GM18951 (cell line): ENCODE results near the gene ANKRD44.

Source experiments
- POLR2A ChIP-seq: IDR thresholded peaks from 4 replicates; pipeline ENCODE4 v1.6.1; 2011; ENCODE audit warnings: mild to moderate bottlenecking; ENCODE audit not compliant: insufficient read length, insufficient read depth; ENCODE audit errors: extremely low read depth
- in situ Hi-C: fragments of 300-500 bp; cut with MboI; formaldehyde crosslinking; loops from one replicate; pipeline ENCODE4 v1.12.0; 2022; ENCODE audit warnings: low sequenced_read_pairs, mixed read lengths, inconsistent platforms; ENCODE audit not compliant: unreplicated experiment

The ANKRD44 gene

GRCh38 chr2:197273485-197273884, 37.1 kb downstream of the ANKRD44 start:
- no peak for TF ChIP-seq POLR2A
- in situ Hi-C loops: no loop called here

GRCh38 chr2:197270601-197271000, 40.0 kb downstream of the ANKRD44 start:
- no peak for TF ChIP-seq POLR2A
- in situ Hi-C loops: no loop called here

GRCh38 chr2:197269815-197270214, 40.8 kb downstream of the ANKRD44 start:
- TF ChIP-seq POLR2A: no peak
- in situ Hi-C loops: no loop called here

GRCh38 chr2:197268786-197269584, 41.6 kb downstream of the ANKRD44 start:
- no peak for TF ChIP-seq POLR2A
- in situ Hi-C loops: no loop called here

- no peak for TF ChIP-seq POLR2A
- in situ Hi-C loops: no loop called here
Observed at GRCh38 chr2:197266477-197266876, 44.1 kb downstream of the ANKRD44 start.

- TF ChIP-seq POLR2A: no peak
- in situ Hi-C loops: no loop called here
Observed at GRCh38 chr2:197265924-197266323, 44.7 kb downstream of the ANKRD44 start.

GRCh38 chr2:197265036-197265435, 45.5 kb downstream of the ANKRD44 start:
- in situ Hi-C loops: no loop called here
- TF ChIP-seq POLR2A: no peak

- in situ Hi-C loops: no loop called here
- TF ChIP-seq POLR2A: no peak
Observed at GRCh38 chr2:197264332-197264731, 46.2 kb downstream of the ANKRD44 start.

GRCh38 chr2:197263077-197263476, 47.5 kb downstream of the ANKRD44 start:
- TF ChIP-seq POLR2A: no peak

GRCh38 chr2:197261808-197262226, 48.8 kb downstream of the ANKRD44 start:
- no peak for TF ChIP-seq POLR2A
- in situ Hi-C loops: no loop called here

More at GRCh38 chr2:197263077-197263476, 47.5 kb downstream of the ANKRD44 start:
- in situ Hi-C loops: no loop called here

- no peak for TF ChIP-seq POLR2A
- in situ Hi-C loops: no loop called here
Observed at GRCh38 chr2:197259470-197259999, 51.0 kb downstream of the ANKRD44 start.

GRCh38 chr2:197258580-197258979, 52.0 kb downstream of the ANKRD44 start:
- in situ Hi-C loops: no loop called here
- no peak for TF ChIP-seq POLR2A

GRCh38 chr2:197256547-197257170, 53.9 kb downstream of the ANKRD44 start:
- in situ Hi-C loops: no loop called here

GRCh38 chr2:197256021-197256420, 54.6 kb downstream of the ANKRD44 start:
- no peak for TF ChIP-seq POLR2A
- in situ Hi-C loops: no loop called here

More at GRCh38 chr2:197256547-197257170, 53.9 kb downstream of the ANKRD44 start:
- TF ChIP-seq POLR2A: no peak

- peak; percentile 86 for TF ChIP-seq POLR2A
- in situ Hi-C loops: no loop called here
Observed at GRCh38 chr2:197255543-197255942, 55.0 kb downstream of the ANKRD44 start.
